PFSK-1 (cell line): ENCODE results near the gene ZFAND3.

ENCODE experiments used
- FOXP2 ChIP-seq: optimal IDR thresholded peaks from 2 replicates; pipeline ENCODE3; 2011; ENCODE audit warnings: borderline replicate concordance, control low read depth, inconsistent platforms; ENCODE audit not compliant: insufficient read depth; ENCODE audit errors: extremely low read length, extremely low read depth
- POLR2AphosphoS5 ChIP-seq: IDR thresholded peaks from 2 replicates; pipeline ENCODE4 v1.6.1; 2012; ENCODE audit warnings: low read depth, mild to moderate bottlenecking, control low read depth, low read length, moderate library complexity
- REST ChIP-seq, 2 experiments: IDR thresholded peaks; 2 replicates each; pipeline versions ENCODE4 v1.6.1 to v1.8.0; 2011 to 2012; ENCODE audit warnings: low read depth in 2 of 2, low read length in 2 of 2, control low read depth in 1 of 2, inconsistent platforms in 1 of 2, mild to moderate bottlenecking in 1 of 2, moderate library complexity in 1 of 2; ENCODE audit not compliant: insufficient read depth in 1 of 2
- SIN3A ChIP-seq: IDR thresholded peaks from 2 replicates; pipeline ENCODE4 v1.6.1; 2012; ENCODE audit warnings: mild to moderate bottlenecking, low read length, moderate library complexity, borderline replicate concordance; ENCODE audit not compliant: insufficient read depth
- TAF1 ChIP-seq: IDR thresholded peaks from 2 replicates; pipeline ENCODE4 v1.6.1; 2012; ENCODE audit warnings: low read length, control low read depth, borderline replicate concordance; ENCODE audit not compliant: insufficient read depth

ZFAND3 gene

GRCh38 chr6:37980222-37980595 is 160.7 kb downstream of the ZFAND3 start:
- TF ChIP-seq REST (IDR thresholded peaks at IDR 0.05; ENCODE audit: insufficient read depth in 1 of 2, low read depth in 2 of 2, low read length in 2 of 2), result no peak
- TF ChIP-seq TAF1, result no peak
- no peak for TF ChIP-seq FOXP2
- no peak for TF ChIP-seq SIN3A
- no peak for TF ChIP-seq POLR2AphosphoS5

GRCh38 chr6:37981626-37982025 is 162.1 kb downstream of the ZFAND3 start:
- TF ChIP-seq REST (IDR thresholded peaks at IDR 0.05; ENCODE audit: insufficient read depth in 1 of 2, low read depth in 2 of 2, low read length in 2 of 2), result no peak
- TF ChIP-seq FOXP2, result no peak
- TF ChIP-seq SIN3A, result no peak
- TF ChIP-seq TAF1, result no peak
- TF ChIP-seq POLR2AphosphoS5, result no peak

- TF ChIP-seq FOXP2, result no peak
- no peak for TF ChIP-seq REST (IDR thresholded peaks at IDR 0.05; ENCODE audit: insufficient read depth in 1 of 2, low read depth in 2 of 2, low read length in 2 of 2)
- TF ChIP-seq SIN3A, result no peak
Measured at GRCh38 chr6:37982317-37982716, 162.8 kb downstream of the ZFAND3 start.

- no peak for TF ChIP-seq FOXP2
- TF ChIP-seq SIN3A, result no peak
- TF ChIP-seq TAF1, result no peak
- TF ChIP-seq POLR2AphosphoS5, result no peak
- TF ChIP-seq REST (IDR thresholded peaks at IDR 0.05; ENCODE audit: insufficient read depth in 1 of 2, low read depth in 2 of 2, low read length in 2 of 2), result no peak
Measured at GRCh38 chr6:37983720-37984501, 164.4 kb downstream of the ZFAND3 start.

- no peak for TF ChIP-seq SIN3A
- no peak for TF ChIP-seq POLR2AphosphoS5
- no peak for TF ChIP-seq FOXP2
Measured at GRCh38 chr6:37984578-37984977, 165.1 kb downstream of the ZFAND3 start.
